Ecto neural progenitor cell (in vitro differentiated cells): ENCODE data around the gene FBH1.

ENCODE experiments used
- DNase-seq: peaks from one replicate; pipeline ENCODE4 v3.0.0-alpha.2; 2018; ENCODE audit warnings: low spot score

Gene FBH1

GRCh38 chr10:5981529-5981928, 91.5 kb downstream of the FBH1 start:
- DNase-seq: no peak

- DNase-seq: no peak
Observed at GRCh38 chr10:5983774-5984173, 93.7 kb downstream of the FBH1 start.

GRCh38 chr10:5985029-5985428, 95.0 kb downstream of the FBH1 start:
- DNase-seq: no peak
